Midbrain (tissue), 1 donor: ENCODE data around the gene GUCA1A.
"Not testable (repeated sequence)": the region's sequence is repeated elsewhere in the genome, so short reads cannot be mapped to it uniquely, and the experiment has no call there.

Source experiments
- DNase-seq: peaks from one replicate; lab custom pipeline; 2025; lab: John Stamatoyannopoulos, UW

The GUCA1A gene

GRCh38 chr6:42210551-42210950, 37.4 kb downstream of the GUCA1A start:
- no peak for DNase-seq

GRCh38 chr6:42211726-42212125, 38.6 kb downstream of the GUCA1A start:
- DNase-seq = no peak

- no peak for DNase-seq
Measured at GRCh38 chr6:42212442-42212841, 39.3 kb downstream of the GUCA1A start.

GRCh38 chr6:42216495-42216894, 43.3 kb downstream of the GUCA1A start:
- DNase-seq = not testable (repeated sequence)

- DNase-seq = no peak
Measured at GRCh38 chr6:42217157-42217518, 44.0 kb downstream of the GUCA1A start.

GRCh38 chr6:42217519-42218367, 44.6 kb downstream of the GUCA1A start, which contains the start of gene MRPS10:
Gene MRPS10 (minus strand): TSS chr6:42217861. CDS start chr6:42217849, 12 bp downstream.
- peak; percentile 95 for DNase-seq

GRCh38 chr6:42220807-42221206, 47.6 kb downstream of the GUCA1A start:
- no peak for DNase-seq

- DNase-seq = no peak
Measured at GRCh38 chr6:42221546-42221945, 48.4 kb downstream of the GUCA1A start.

GRCh38 chr6:42222448-42222847, 49.3 kb downstream of the GUCA1A start:
- no peak for DNase-seq

GRCh38 chr6:42224222-42225028, 51.3 kb downstream of the GUCA1A start:
- no peak for DNase-seq

GRCh38 chr6:42225029-42225339, 51.8 kb downstream of the GUCA1A start:
- DNase-seq = no peak

- DNase-seq = no peak
Measured at GRCh38 chr6:42225419-42225818, 52.3 kb downstream of the GUCA1A start.

- DNase-seq = no peak
Measured at GRCh38 chr6:42226161-42226611, 53.0 kb downstream of the GUCA1A start.

GRCh38 chr6:42226645-42227143, 53.5 kb downstream of the GUCA1A start:
- DNase-seq = no peak

- DNase-seq = no peak
Measured at GRCh38 chr6:42227173-42227850, 54.1 kb downstream of the GUCA1A start.

- no peak for DNase-seq
Measured at GRCh38 chr6:42228305-42228704, 55.1 kb downstream of the GUCA1A start.
